NCI-H1417 (cell line): ENCODE data around the gene CPXM1.
"Not testable (repeated sequence)": the region's sequence is repeated elsewhere in the genome, so short reads cannot be mapped to it uniquely, and the experiment has no call there.

Source experiments
- DNase-seq, 3 experiments: peaks; one replicate each; lab custom pipeline; 2025; lab: John Stamatoyannopoulos, UW

Gene CPXM1

DNA sequence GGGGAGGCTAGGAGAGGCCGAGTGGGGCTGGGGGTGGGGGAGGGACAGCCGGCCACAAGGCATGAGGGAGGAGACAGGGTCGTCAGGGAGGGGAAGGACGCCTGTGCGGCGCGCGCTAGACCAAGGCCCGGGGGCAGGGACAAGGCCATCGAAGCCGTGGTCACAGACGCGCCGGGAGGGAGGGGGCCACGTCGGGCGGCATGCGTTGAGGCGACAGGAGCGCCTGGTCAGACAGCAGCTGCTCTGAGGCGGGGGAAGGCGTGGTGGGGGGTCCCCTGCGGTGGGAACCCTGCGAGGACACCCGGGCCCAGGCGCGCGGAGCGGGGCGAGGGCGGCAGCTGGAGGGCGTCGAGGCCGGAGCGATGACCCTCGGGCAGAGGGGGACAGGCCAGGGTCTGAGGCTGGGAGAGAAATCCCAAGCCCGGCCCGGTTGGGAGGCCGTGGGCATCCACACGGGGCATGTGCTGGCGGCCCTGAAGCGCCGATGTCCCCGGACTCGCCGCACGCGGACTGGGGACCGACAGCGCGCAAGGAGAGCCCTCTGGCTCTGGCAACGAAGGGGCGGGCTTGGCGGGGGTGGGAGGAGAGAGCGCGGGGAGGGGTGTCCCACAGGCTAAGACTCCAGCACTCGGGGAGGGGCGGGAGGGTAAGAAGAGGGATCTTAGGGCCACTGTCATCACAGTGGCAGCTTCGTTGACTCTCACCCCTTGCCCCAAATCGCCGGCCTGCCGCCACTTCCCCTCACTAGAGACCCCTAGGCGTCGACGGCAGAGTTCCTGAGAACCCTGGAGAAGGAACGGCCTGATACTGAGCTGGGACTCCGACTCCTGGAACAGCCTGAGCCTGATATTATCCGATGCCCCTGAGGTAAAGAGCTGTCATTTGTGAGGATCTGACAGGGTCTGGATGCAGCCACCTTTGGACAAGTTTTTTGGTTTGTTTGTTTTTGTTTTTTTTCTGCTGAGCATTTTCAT lies 20.8 kb upstream of the CPXM1 start:
- no peak for DNase-seq

DNA sequence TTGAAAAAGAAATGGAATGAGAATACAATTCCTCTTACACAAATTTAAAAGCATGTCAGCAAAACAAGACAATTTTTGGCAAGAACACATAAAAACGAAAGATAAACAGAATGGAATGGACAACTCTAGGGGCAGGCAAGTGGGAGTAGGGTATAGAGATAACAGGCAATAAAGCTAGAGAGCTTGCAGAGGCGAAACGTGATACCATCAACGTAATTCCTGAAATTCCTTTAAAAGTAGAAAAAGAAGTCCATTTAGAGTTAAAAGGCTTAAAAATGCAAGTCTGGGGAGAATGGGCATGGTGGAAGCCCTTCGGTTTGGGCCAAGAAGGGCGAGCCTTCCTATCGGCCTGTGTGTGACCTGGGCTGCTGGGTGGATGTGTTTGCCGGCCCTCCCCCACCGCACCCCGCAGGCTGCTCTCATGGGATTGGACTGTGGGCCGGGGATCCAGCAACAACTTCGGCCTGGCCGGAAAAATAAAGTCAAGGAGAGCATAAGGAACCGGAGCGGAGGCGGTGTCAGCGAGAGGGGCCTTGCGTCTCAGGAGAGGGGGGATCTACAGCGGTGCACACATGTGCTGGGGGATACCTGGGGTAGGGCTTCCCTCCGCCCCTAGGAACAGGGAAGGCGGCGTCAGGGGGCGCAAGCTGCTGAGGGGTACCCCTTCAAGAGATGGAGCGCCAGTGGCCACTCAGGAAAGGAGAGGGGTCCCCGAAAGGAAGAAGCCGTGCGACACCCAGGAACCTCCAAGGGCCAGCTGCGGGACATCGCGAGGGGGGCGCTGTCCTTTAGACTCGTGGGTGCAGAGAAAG lies 19.9 kb upstream of the CPXM1 start:
- DNase-seq, result no peak

DNA sequence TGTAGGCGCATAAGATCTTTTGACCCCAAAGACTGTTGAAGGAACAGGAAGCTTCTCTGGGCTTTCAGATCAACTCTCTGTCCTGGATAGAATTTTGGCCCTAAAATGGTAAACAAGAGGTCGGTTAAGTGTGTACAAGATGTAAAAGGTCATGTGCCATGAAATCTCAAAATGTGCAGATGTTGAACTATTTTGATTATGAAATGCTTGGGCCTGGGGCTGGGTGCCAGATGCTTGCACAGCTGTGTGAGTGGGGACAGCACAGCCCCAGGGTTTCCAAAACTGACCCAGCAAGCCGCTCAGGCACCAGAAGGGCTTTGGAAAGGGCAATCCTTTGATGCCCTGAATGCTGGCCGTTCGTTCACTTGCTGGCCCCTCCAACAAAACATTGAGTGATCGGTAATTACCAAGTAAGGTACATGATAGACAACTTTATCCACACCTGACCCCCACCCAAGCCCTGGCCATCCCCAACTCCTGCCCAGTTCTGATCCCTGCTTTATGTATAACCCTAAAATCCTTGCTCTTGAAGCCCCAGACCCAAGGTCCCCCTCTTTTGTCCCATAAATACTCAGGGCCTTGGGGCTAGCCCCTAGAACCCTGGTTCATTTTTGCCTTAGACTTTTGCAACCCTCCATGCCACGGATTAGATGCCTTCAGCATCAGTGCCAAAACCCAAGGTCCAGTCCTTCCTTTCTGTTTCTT lies 17.6 kb upstream of the CPXM1 start:
- no peak for DNase-seq

DNA sequence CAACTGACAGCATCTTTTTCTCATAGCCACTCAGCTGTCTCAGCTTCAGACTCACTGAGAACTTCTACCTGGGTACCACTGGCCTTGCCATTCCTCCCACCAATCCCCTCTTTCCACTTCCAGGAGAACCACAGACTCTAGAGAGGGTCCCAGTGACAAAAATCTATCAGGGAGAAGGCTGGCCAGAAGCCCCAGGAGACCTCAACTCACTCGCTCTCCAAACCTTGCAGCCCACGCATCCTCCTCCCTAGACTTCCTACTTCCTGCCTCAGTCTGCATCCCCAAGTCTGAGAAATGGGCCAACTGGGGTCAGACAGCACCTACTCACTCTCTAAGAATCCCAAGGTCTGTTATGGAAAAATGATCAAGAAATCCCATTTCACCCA lies 16.9 kb upstream of the CPXM1 start:
- DNase-seq, result no peak

DNA sequence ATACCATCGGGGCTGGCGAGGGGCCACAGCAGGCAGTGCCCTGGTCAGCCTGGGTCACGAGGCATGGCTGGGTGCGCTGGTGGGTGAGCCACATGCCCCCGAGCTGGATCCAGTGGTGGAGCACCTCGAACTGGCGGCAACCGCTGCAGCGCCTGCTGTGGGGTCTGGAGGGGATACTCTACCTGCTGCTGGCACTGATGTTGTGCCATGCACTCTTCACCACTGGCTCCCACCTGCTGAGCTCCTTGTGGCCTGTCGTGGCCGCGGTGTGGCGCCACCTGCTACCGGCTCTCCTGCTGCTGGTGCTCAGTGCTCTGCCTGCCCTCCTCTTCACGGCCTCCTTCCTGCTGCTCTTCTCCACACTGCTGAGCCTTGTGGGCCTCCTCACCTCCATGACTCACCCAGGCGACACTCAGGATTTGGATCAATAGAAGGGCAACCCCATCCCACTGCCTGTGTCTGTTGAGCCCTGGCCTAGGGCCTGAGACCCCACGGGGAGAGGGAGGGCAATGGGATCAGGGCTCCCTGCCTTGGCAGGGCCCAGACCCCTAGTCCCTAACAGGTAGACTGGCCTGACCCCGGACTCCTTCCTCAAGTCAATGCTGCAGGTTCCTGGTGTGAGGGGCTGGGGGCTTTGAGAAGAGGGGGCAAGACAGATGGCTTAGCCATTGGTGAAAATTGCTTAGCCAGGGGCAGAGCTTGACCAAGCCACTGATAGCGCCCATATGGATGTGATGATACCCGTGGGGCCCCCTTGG lies 16.3 kb upstream of the CPXM1 start:
- no peak for DNase-seq

DNA sequence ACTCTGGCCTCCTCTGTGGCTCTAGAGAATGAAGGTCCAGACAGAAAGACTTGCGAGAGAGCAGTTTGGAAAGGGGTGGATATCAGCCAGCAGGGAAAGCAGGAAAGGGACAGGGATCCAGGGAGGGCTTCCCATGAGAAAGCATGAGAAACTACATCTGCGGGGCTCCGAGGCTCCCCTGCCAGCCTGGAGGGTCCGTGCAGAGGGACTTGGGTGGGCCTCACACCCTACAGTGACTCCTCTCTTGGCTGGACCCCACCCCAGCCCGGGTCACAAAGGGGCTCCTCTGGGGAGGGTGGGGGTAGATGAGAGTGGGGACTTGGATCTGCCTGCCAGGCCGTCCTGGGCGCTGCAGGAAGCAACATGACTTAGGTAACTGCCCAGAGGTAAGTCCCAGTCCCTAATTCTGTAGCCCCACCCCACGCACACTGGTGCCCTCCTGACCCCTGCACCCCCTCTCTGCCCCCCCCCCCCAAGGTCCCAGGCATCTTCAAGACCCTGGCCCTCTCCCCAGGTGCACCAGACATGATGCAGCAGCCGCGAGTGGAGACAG lies 15.7 kb upstream of the CPXM1 start, which contains the start of gene TMEM239:
Gene TMEM239 (plus strand): TSS at position 335 of the 553 bp plus-strand sequence. CDS start 191 bp downstream, at position 526.
- no peak for DNase-seq

DNA sequence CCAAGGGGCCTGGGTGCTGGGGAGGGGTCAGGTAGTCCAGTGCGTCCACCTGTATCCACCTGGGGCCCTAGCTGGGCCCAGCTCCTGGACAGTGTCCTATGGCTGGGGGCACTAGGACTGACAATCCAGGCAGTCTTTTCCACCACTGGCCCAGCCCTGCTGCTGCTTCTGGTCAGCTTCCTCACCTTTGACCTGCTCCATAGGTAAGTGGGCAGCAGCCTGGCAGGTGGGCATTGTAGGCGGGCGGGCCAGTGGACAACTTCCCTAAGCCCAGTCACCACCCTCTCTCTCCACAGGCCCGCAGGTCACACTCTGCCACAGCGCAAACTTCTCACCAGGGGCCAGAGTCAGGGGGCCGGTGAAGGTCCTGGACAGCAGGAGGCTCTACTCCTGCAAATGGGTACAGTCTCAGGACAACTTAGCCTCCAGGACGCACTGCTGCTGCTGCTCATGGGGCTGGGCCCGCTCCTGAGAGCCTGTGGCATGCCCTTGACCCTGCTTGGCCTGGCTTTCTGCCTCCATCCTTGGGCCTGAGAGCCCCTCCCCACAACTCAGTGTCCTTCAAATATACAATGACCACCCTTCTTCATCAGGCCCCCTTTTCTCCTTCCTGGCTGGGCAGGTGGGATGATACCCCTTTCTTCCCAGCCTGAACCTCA lies 14.9 kb upstream of the CPXM1 start:
- DNase-seq, result no peak

DNA sequence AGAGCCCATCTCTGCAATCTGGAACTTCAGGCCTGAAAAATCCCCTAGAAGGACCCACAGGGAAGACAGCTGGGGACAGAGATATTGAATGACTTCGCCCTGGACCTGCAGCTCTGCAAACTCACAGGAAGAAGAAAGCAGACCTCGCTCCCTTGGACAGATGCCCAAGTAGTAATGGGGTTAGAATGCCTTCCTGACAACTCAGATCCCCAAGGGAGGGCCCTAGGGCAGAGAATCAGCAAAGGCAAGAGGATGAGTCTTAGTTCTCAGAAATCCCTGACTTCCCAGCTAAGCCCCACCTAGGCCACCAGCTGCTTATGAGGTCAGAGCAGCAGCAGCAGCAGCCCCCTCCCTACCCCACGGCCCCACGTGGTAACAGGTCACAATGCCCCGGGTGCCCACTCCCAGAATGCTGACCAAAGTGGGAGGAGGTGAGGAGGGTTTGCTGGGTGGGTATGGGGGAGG lies 14.2 kb upstream of the CPXM1 start, which contains the start of gene C20orf141:
Gene C20orf141 (plus strand): TSS at position 401 of the 465 bp plus-strand sequence. CDS start 198 bp downstream, outside the sequence.
- DNase-seq, result no peak

DNA sequence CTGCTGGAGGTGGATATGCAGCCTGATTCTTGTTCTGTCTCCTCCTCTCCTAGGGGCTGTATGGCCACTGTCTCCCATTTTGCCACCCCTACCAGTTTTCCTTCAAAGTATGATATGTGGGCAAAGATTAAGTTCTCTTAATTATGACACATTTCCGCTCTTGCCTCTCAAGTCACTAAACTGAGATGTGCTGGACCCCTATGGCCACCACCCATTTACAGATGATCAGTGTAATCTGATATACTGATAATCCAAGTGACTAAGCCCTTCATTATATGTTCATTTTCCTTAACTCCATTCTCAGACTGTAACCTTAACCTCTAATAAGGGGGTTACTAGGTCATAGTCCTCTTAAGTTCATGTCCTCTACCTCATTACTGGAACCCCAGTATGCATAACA lies 13.6 kb upstream of the CPXM1 start:
- DNase-seq, result no peak

DNA sequence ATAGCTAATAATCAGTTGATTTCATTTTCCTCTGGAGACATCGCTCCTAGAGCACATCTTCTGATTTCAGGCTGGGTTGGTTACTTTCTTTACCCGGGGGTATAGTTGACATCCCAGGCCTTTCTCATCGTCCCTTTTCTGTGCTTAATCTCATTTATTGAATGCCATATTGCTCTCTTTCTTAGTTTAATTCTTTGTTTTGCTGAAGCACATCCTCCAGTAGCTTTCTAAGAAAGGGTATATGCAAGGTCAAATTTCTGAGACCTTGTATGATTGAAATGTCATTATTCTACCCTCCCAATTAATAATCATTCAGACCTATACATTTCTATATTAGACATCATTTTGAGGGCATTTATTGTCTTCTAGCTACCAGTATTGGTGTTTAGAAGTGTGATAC lies 11.8 kb upstream of the CPXM1 start:
- DNase-seq, result no peak

DNA sequence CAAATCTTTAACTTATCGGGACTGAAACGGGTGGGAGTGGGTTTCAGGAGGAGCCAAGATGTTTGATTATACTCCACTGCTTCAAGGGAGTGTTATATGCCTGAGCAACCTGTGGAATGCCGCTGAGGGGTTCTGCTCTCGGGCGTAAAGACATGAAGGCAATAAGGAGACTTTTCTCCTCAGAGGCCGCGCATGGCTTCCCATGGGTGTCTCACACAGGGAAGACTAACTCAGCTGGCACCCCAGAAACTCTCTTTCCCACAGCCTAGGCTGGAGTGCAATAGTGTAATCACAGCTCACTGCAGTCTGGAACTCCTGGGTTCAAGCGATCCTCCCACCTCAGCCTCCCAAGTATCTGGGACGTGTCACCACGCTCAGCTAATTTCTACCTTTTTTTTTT lies 9.3 kb upstream of the CPXM1 start:
- no peak for DNase-seq

DNA sequence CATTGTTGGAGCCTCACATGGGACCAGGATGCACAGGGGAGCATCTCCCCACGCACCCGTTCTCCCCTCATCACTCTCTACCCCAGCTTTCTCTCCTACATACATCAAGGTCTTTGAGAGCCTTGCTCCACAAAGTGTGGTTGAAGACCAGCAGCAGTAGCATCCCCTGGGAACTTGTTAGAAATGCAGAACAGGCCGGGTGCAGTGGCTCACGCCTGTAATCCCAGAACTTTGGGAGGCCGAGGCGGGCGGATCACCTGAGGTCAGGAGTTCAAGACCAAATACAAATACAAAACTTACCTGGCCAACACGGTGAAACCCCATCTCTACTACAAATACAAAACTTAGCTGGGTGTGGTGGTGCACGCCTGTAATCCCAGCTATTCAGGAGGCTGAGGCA lies 7.5 kb upstream of the CPXM1 start:
- DNase-seq, result not testable (repeated sequence)

DNA sequence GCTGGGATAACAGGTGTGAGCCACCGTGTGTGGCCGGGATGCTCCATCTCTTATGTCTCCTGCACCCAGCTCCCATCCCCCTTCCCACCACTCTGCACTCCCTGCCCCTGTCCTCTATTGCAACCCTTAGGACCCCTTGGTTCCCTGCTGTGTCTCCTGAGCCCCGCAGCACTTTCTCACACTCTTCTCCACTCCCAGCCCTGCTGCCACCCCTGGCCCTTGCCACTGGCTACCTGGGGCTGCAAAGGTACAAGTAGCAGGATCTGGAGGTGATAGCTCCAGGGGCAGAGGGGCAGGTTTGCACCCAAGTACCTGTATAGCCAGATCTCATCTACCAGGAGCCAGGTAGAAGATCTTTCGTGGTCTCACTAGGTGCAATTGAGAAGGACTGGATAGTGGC lies 6.6 kb upstream of the CPXM1 start:
- DNase-seq, result no peak

DNA sequence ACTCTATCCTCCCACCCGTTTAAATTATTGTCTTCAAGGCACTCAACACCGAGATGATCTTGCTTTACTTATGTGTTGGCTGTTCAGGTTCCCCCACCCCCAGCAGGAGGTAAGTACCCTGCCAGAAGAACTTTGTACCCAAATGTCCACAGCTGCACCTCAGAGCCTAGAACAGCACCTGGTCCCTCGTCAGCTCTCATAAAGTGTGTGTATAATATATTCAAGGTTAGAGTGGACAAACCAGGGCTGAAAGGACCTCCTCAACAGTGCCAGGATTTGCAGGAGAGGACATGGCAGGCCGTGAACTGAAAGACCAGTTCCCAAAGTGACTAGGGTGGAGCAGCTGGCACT lies 5.9 kb upstream of the CPXM1 start:
- DNase-seq, result no peak

DNA sequence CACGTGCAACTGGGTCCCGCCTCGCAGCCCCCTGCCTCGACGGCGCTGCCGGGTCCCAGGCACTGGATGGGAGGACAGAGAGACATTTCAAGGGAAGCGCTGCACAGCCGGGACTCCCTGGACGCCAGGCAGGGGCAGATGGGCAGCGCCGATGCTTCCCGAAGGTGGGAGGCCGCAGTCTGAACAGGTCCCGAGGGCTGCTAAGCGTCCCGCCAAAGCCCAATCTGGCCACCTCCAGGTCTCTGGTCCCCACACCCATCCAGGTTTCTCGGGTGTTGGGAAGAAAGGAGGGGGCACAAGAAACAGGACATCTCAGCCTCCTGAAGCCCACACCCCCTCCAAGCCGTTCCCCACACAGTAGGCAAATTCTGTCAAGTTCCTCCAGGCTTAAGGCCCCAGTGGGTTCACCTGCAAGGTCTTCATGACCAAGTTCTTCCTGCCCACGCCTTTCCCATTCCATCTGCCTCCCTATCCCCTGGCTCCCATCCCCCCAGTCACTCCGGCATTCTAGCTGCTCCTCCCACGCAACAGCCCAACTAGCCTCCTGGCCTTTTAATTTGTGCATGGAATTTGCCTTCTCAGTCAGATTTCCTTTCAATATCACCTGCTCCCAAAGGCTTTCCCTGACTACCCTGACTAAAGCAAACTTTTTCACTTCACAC lies 5.4 kb upstream of the CPXM1 start:
- no peak for DNase-seq

DNA sequence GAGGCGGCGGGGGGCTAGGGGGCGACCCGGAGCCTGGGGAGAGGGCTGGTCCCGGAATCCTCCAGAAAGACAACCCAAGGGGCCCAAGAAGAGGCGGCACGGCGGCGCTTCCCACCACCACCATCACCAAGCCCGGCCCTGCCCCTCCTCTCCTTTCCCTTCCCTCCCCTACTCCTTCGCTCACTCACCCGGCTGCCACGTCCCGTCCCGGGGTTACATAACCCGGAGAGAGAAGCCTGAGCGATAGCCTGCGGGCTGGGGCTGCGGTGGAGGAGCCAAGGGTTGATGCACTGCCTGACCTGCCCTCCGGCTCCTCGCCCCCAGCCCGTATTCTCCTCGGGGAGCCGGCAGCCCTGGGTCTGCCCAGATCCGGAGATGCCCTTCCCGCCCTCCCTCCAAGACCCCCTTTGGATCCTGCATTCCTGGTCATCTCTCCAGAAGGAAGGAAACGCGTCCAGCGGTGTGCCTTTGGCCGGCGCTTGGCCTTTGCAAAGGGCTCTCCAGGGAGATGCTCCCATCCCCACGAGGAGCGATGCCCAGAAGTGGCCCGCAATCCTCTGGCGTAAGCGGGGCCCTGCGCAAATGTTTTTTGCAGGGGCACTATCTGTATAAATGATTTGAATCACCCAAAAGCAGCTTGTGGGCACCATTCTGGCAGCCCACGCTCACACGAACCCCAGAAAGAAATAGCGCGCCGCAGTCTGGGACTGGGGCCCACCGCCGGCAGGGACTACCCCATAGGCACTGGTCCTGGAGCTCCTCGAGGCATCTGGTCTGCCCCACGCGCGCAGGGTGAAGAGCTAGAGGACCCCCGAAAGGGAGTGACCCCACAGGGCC lies 4.6 kb upstream of the CPXM1 start:
- DNase-seq, result no peak

DNA sequence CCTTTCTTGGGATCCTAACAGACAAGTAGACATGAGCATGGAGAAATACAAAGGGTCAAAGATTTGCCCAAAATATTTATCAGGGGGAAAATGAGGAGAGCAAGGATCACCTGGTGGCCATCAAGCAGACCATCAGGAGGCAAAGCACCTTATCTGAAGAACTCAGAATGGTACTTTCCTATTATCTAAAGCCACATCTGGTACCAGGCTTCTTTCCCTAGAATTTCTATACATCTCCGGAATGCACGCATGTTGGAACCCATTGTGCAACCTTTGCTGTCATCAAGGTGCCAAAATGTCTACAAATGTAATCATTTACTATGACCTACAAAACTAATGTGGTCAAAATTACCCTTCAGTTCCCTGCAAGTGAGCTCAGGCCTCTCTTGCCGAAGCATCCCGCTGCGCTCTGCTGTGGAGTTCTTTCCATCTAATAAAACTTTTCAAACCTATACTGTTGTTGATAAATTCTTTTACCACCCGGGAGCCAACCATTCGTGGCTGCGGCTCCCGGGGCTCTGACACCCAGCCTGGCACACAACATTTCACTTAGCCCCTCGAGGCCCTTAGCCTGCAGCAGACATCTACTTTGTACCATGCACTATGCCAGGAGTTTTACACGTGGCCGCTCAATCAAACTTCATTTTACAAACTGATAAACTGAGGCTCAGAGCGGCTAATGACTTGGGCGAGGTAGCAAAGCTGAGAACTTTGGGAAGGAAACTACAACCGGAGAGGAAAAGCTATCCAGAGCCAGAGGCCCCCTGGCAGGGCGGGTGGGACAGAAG lies 3.8 kb upstream of the CPXM1 start:
- DNase-seq, result no peak

DNA sequence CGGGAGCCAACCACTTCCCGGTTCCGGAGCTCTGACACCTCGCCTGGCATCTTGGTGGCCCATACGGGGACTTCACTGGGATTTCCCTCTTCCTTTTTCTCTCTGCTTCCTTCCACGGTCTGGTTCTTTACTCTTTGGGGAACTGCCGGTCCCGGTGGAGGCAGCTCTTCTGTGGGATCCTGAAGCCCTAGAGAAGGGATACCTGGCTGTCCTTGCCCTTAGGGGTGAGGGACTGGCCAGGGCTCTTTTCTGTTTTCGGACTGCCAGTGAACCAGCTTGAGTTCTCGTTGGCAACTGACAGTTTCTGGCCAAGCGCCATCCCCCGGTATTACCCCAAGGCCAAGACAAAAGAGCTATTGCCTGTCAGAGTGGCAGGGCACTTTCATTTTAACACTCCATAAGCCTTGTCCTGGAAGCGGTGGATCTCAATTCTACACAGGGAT lies 880 bp upstream of the CPXM1 start:
- no peak for DNase-seq
